Stimulated activated CD8-positive, alpha-beta memory T cell treated with anti-CD3 and anti-CD28 coated beads, Interleukin-2, amount 100 ng/mL, for 1 hour (primary cell): ENCODE data around the gene FBXO42.

Source experiments
- DNase-seq, 2 donors: peaks; one replicate each; pipeline ENCODE4 v3.0.0-alpha.2; 2020; ENCODE audit warnings: low read depth in 2 of 2

Gene FBXO42

DNA sequence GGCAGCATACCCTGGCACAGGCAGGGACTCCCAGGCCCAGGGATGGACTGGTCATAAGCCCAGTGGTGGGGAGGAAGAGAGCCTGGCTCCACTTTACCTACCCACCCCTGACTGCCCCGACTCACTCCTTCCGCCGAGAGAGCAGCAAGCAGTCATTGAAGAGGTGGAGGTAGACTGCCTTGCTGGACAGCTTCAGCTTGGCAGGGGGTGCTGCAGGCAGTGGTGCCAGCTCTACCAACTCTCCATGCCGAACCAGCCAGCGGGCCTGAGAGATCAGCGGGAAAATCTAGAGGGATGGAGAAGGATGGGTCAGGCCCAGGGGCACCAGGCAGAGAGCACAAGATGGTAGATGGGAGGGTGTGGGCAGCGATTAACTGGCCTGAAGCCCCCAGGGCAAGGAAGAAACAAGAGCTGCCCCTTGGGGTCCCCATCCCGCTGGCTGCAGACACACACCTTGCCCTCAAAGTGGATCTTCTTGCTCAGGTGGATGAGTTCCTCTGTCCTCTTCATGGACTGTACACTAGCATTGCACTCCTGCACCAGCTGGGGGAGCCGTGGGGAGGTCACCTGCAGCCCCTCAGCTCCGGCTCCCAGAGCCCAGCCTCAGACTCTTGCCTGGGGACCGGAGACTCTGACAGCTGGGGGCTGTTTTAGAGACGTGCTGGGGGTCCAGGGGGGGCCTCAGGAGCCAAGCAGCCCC is 147.5 kb downstream of the FBXO42 start:
- DNase-seq, result peak; percentile 12 to 34

DNA sequence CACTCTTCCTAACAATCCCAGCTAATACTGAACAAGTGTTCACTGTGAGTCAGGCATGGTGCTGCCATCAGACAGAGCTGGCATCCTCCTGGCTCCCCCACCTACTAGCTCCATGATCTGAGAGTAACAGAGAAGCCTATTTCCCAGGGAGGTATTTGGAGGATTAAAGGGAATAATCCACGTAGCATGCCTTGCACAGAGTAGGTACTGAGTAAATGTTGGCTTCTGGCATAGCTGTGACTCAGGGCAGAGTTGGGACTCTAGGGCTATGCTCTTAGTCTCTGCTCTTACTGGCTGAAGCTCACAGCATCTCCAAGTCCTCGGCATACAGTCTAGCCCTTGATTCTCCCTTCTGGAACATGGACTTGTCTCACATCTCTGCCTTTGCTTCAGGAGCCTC is 148.1 kb downstream of the FBXO42 start:
- no peak for DNase-seq

DNA sequence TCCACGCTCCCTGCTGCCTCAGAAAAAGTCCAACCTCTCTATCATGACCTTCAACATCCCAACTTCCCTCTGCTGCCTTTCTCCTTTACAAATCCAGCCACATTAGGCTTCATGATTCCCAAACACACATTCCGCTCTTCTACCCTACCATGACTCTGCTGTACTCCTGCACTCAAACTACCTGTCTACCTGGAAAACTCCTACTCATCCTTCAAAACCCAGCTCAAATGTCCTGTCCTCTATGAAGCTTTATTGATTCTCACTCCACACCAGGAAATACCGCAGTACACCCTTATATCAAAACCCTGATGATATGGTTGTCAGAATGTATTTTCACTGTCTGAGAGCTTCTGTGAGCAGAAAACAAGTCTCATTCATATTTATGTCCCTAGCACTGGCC is 148.7 kb downstream of the FBXO42 start:
- no peak for DNase-seq

GRCh38 chr1:16202281-16203210 is 149.7 kb downstream of the FBXO42 start:
- DNase-seq, result no peak

DNA sequence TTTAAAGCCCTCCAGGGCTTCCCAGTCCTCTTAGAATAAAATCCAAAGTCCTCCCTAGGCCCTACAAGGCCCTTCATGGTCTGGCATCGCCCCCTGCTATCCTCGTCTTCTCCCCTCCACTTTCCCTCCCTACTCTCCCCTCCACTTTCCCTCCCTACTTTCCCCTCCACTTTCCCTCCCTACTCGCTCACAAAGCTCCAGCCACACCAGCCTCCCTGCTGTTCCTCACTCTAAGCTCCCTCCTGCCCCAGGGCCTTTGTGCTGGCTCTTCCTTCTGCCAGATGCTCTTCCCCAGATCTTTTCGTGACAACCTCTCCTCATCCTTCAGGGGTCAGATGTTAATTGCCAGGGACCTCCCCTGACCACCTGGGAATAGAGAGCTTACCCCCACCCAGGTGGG is 152.6 kb downstream of the FBXO42 start:
- DNase-seq, result no peak

GRCh38 chr1:16199157-16199501 is 153.2 kb downstream of the FBXO42 start:
- DNase-seq, result no peak

GRCh38 chr1:16198444-16199156 is 153.7 kb downstream of the FBXO42 start:
- no peak for DNase-seq

DNA sequence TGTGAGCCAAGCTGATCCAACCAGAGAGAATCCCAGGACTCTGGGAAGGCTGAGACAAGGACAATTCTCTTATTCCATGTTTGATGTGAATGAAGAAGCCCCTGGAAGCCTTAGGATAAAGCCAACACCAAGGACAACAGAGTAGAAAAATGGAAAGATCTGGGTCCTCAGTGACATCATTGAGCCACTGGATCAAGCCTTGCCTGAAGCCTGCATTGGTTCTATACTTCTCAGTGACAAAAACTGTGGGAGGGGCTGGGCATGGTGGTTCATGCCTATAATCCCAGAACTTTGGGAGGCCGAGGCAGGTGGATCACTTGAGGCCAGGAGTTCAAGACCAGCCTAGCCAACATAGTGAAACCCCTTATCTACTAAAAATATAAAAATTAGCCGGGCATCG is 155.4 kb downstream of the FBXO42 start:
- no peak for DNase-seq
